ENCODE results near the gene XPO1.
"Not testable (repeated sequence)": the region's sequence is repeated elsewhere in the genome, so short reads cannot be mapped to it uniquely, and the experiment has no call there.

Gene XPO1

GRCh38 chr2:61530749-61531148 lies 7.4 kb downstream of the XPO1 start:
- DNase-seq, result no peak

- DNase-seq, result no peak
These were observed 8.0 kb downstream of the XPO1 start for GRCh38 chr2:61529944-61530735.

GRCh38 chr2:61520261-61520660 lies 17.9 kb downstream of the XPO1 start:
- DNase-seq, result no peak

DNA sequence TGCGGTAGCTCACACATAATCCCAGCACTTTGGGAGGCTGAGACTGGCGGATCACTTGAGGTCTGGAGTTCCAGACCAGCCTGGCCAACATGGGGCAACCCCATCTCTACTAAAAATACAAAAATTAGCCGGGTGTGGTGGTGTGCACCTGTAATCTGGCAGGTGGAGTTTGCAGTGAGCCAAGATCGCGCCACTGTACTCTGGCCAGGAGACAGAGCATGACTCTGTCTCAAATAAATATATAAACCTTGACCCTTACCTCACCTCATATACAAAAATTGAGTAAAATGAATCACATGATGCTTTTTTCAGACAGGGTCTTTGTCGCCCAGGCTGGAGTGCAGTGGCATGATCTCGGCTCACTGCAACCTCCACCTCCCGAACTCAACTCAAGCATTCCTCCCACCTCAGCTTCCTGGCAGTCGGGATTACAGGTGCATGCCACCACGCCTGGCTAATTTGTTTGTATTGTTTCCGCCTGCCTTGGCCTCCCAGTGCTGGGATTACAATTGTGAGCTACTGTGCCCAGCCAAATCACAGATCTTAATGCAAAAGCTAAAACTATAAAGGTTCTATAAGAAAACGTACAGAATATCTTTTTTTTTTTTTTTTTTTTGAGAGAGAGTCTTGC lies 25.3 kb downstream of the XPO1 start:
- no peak for DNase-seq

GRCh38 chr2:61510674-61511671 lies 27.2 kb downstream of the XPO1 start:
- DNase-seq, result no peak

GRCh38 chr2:61504949-61505348 lies 33.2 kb downstream of the XPO1 start:
- no peak for DNase-seq

- DNase-seq, result no peak
These were observed 39.1 kb downstream of the XPO1 start for GRCh38 chr2:61499060-61499459.

- peak; percentile 32 for DNase-seq
These were observed 44.6 kb downstream of the XPO1 start for GRCh38 chr2:61493523-61493942.

GRCh38 chr2:61492476-61492875 lies 45.7 kb downstream of the XPO1 start:
- DNase-seq, result no peak

DNA sequence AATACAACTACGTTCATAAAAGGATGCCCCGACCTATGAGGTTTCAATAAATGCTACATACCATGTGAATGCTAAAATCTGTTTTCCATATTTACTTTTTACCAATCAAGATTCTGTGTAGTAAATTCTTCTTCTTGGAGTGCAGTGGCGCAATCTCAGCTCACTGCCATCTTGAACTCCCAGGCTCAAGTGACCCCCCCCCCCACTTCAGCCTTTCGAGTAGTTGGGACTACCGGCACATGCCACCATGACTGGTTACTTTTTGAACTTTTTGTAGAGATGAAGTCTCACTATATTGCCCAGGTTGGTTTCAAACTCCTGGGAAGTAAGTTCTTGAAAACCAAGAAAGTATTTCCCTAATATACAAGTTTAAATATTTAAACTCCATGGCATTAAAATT lies 52.9 kb downstream of the XPO1 start:
- DNase-seq, result no peak

GRCh38 chr2:61478086-61478485 lies 60.1 kb downstream of the XPO1 start:
- no peak for DNase-seq

DNA sequence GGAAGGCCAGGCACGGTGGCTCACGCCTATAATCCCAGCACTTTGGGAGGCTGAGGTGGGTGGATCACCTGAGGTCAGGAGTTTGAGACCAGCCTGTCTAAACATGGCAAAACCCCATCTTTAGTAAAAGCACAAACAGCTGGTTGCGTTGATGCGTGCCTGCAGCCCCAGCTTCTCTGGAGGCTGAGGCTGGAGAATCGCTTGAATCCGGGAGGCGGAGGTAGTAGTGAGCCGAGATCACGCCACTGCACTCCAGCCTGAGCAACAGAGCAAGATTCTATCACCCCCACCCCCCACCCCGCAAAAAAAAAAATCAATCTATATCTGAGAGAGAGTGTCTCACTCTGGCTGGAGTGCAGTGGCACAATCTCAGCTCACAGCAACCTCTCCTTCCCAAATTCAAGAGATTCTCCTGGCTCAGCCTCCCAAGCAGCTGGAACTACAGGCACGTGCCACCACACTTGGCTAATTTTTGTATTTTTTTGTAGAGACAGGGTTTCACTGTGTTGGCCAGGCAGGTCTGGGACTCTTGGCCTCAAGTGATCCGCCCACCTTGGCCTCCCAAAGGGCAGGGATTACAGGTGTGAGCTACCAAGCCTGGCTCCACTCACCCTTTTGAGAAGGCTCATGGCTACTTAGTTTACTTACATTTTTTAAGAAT lies 61.1 kb downstream of the XPO1 start:
- DNase-seq, result not testable (repeated sequence)

DNA sequence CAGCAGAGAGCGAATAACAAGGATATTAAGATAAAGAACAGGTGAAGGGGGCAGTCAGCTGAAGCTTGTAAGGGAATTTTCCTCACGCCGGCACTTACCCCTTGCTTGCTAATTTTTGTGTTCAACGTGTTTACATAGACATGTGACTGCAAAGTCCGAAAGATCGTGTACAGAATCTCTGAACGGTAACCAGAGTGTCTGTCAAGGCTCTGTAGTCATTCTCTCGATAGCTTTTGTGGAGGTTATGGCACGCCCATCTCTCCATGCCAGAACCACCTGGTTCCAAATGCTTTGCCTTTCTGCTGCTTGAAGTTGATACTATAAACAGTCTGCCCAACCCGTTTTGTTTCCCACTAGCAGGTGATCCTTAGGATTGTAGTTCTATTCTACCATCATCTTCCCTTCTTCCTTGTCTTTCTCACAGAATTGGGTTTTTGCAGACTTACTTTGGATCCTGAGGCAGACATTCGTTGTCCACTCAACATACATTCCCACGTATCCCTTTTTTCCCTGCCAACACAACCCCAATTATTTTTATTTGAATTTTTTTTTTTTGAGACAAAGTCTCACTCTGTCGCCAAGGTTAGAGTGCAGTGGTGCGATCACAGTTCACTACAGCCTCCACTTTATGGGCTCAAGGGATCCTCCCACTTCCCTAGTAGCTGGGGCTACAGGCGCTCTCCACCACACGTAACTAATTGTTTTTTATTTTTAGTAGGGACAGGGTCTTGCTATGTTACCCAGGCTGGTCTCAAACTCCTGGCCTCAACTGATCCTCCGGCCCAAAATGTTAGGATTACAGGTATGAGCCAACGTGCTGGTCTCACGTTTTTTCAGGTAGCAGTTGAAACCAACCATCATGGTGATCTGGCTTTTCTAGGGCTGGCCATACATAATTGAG lies 66.0 kb downstream of the XPO1 start:
- peak; percentile 48 for DNase-seq

DNA sequence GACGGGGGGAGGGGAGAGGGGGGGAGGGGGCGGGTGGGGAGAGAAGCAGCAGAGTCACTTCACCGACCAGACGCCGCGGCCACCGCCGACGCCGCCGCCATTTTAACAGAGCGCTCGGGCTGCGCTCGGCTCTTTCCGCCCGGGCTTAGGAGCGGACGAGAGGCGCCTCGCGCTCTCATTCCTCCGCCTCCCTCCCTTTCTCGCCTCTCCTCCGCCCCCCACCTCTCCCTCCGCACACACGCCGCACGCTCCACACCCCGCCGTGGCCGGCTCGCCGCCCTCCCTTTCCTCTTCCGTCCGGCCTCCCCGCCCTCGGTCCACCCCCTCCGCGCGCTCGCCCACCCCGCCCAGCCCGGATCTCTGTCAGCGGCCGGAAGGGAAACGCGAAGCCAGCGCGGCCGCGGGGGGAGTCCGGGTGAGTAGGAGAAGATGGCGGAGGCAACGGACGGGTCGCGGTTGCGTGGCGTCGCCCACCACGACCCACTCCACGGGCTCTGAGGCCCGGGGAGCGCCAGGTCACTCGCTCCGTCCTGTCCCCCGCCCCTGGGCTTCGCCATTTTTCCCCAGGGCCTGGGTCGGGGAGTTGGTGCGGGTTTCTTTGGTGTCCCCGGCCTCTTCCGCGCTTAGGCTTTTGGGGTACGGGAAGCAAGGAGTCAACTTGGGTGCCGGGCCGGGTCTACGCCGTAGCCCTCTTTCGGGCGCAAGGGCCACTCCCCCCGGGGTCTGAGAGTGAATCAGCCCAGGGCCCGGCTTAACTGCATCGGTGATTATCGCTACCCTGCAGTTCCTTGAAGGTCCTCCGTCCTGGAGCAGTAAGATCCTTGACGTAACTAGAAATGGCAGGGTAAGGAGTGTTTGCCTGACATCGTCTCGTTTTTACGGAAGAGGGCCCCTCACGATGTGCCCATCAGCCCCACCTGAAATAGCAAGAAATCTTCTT lies 66.9 kb downstream of the XPO1 start, which contains the start of gene USP34:
TSS of gene USP34 (minus strand) at position 123 of the 940 bp plus-strand sequence. CDS start 395 bp downstream, outside the sequence.
- DNase-seq, result peak; percentile 96

GRCh38 chr2:61470122-61470951 lies 67.8 kb downstream of the XPO1 start:
- DNase-seq, result peak; percentile 87

DNA sequence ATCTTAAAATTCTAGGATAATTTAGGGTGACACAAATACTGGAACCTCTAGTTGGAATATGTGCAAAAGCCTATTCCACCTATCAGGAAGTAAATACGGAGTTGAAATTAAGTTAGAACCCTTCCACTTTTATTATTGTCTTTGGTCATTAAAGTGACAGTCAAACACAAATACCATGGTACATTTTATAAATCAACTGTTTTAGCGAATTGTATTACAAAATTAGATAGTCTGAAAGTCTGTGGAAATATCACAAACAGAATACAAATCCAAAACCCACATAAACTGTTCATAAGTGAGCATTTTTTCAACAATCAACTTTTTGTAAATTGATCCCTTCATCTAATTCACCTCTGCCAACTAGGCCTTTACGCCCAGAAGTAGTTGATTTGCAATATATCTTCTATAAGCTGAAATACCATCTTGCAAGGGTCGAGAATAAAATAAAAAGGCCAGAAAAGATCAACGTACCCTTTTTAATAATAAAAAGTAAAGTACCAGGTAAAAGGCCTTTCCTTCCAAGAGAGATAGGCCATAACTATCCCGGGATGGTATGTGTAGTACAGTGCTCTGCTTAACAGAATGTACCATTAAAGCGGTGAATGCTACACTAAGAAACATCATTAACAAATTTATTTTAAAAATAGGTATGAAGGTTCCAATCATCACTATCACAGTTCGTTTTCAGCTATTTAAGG lies 68.6 kb downstream of the XPO1 start:
- DNase-seq, result no peak

GRCh38 chr2:61468231-61468630 lies 69.9 kb downstream of the XPO1 start:
- DNase-seq, result not testable (repeated sequence)

DNA sequence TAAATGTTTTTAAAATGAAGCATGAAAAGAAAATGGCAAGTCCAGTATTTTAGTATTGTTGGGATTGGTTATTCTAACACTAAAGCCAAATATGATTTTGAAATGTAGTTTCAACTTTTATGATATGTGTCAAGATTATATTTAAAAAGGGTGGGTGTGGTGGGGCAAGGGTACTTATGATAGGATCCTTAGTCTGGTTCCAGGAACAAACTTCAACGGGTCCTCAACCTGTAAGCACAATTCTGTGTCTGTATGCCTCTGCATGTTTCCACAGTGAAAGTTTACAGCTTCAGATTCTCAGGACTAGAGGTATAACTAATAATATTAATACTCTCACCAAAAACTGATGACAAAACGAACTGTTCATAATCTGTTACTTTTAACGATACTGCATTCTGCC lies 73.1 kb downstream of the XPO1 start:
- DNase-seq, result no peak
